KOPT-K1 (cell line): ENCODE measurements around the gene MIEF1.
A peak's percentile ranks its signal among the peaks of the same experiment; 100 is the strongest.
"Not testable (repeated sequence)": the region's sequence is repeated elsewhere in the genome, so short reads cannot be mapped to it uniquely, and the experiment has no call there.

Experiments used
- H3K27ac ChIP-seq: fragments of 200-600 bp; sonication (generic); 2 replicates; pipeline ENCODE4 v1.5.1; 2016; ENCODE audit warnings: antibody characterized with exemption, mild to moderate bottlenecking, low read depth, low read length; ENCODE audit not compliant: poor library complexity, severe bottlenecking
- H3K36me3 ChIP-seq: fragments of 200-600 bp; sonication (generic); 2 replicates; pipeline ENCODE4 v1.5.1; 2017; ENCODE audit warnings: antibody characterized with exemption, mild to moderate bottlenecking, low read length, moderate library complexity; ENCODE audit not compliant: insufficient read depth
- H3K9me3 ChIP-seq: fragments of 200-600 bp; sonication (generic); 2 replicates; pipeline ENCODE4 v1.5.1; 2017; ENCODE audit warnings: antibody characterized with exemption, low read length, mild to moderate bottlenecking; ENCODE audit not compliant: insufficient read depth, poor library complexity, severe bottlenecking

MIEF1 gene

GRCh38 chr22:39493759-39494158 lies 8.3 kb upstream of the MIEF1 start:
- H3K9me3 ChIP-seq, result no peaks in the 10 kb centered on the region
- no peaks in the 10 kb centered on the region for H3K36me3 ChIP-seq
- no peak overlapping the region for H3K27ac ChIP-seq

GRCh38 chr22:39494471-39495120 lies 7.5 kb upstream of the MIEF1 start:
- Histone ChIP-seq H3K27ac (no peak overlapping the region), H3K9me3 (no peaks in the 10 kb centered on the region), H3K36me3 (no peaks in the 10 kb centered on the region)

DNA sequence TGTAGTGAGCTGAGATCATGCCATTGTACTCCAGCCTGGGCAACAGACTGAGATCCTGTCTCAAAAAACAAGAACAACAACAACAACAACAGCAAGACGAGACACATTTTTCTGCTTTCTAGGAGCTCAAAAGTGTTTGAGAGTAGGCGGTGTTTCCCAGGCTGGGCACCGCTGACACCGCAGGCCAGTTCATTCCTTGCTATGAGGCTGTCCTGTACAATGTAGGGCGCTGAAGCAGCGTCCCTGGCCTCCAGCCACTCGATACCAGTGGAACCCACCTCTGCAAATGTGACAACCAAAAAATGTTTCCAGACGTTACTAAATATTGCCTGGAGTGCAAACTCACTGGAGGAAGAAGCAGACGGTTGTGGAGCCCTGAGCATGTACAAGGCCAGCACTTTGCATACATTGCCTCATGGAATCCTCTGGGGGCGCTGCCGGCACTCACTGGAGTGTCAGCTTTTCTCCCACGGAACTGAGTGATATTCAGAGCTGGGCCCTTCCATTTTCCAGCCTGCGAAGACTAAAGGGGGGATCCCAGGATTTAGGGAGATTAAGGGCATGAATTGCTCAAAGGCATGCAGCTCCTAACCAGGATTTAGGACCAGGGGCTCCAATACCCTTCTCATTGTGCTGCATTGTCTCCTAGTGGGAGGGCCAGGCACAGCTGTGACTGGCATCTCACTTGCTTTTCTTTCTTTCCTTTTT lies 5.8 kb upstream of the MIEF1 start:
- H3K27ac ChIP-seq, result no peak overlapping the region
- no peaks in the 10 kb centered on the region for H3K36me3 ChIP-seq

GRCh38 chr22:39497429-39497828 lies 4.7 kb upstream of the MIEF1 start:
- Histone ChIP-seq H3K36me3 (no peaks in the 10 kb centered on the region), H3K27ac (no peak overlapping the region), H3K9me3 (no peaks in the 10 kb centered on the region)

More for the DNA sequence above, 5.8 kb upstream of the MIEF1 start:
- H3K9me3 ChIP-seq, result no peaks in the 10 kb centered on the region

DNA sequence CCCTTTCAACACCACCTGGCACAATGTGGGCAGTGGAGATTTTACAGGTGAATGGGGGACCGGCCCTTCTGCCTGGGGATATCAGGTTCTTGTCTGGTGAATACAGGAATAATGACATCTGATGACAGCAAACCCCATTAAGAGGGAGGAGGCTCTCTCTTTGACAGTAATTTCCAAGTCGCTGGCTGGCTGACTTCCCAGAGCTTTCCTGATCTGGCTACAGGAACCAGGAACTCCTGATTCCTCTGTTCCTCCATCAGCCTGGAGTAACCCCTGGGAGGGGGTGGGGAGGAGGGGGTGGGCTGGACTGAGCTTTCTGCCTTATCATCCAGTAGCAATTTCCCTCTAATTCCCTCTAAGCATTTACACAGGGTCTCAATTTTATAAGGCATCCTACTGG lies 3.7 kb upstream of the MIEF1 start:
- no peaks in the 10 kb centered on the region for H3K9me3 ChIP-seq

DNA sequence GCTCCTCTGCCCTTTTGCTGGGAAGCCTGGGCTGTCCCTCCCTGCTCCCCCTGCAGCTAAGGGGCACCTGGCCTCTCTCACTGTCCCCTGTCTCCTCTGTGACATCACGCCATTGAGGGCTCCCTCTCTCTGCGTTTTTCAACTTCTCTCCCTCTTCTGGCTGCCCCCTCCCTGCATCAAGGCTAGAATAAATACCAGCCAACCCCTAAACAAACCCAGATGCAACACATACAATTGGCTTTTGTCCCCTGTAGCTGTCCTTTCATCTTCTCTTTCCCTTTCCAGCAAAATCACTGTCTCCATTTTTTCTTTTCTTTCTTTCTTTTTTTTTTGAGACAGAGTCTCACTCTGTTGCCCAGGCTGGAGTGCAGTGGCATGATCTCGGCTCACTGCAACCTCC lies 3.3 kb upstream of the MIEF1 start:
- Histone ChIP-seq H3K27ac (no peak overlapping the region), H3K9me3 (no peaks in the 10 kb centered on the region), H3K36me3 (peaks cover 3% of the 10 kb centered on the region)

More for the DNA sequence above, 3.7 kb upstream of the MIEF1 start:
- H3K27ac ChIP-seq, result no peak overlapping the region
- H3K36me3 ChIP-seq, result no peaks in the 10 kb centered on the region

DNA sequence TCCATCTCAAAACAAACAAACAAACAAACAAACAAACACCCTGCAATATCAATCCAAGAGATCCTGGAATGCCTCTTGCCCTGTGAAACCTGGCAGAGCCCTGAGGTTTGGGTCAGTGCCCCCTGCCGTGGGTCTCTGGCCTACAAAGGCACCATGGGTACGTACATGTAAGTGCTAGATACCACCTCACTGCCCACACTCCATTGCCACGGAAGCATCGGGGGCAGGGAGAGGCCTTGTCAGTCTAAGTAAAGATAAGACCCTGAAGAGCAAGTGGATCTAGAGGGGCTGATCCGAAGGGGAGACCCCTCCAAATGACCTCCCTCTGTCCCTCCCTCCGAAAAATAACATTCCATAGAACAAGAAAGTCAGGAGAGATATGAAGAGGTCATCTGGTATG lies 2.0 kb upstream of the MIEF1 start:
- Histone ChIP-seq H3K36me3 (peaks cover 16% of the 10 kb centered on the region), H3K27ac (no peak overlapping the region), H3K9me3 (no peaks in the 10 kb centered on the region)

DNA sequence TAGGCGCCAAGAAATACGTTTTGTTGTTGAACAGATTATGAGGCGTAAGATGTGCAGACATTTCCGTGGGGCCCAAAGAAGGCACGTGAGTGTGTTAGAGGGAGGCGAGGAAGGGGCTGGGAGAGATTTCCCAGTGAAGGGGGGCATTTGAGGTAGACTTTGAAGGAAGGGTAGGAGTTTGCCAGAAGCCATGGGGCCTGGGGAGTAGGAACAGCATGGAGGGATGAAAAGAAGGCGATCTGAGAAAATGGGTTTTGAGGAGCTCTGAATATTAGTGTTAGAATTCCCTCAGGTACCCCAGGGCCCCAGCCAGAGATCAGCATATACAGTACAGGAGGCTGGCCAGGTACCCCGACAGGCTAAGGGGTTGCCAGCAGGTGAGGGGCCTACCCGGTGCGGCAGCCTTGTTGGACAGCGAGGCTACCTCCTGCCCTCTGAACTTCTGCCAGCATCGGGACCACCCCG lies 414 bp upstream of the MIEF1 start:
- Histone ChIP-seq H3K9me3 (no peaks in the 10 kb centered on the region), H3K36me3 (peaks cover 32% of the 10 kb centered on the region), H3K27ac (peak overlapping the region; percentile 65)

- H3K27ac ChIP-seq, result peak overlapping the region; percentile 65
These were observed 809 bp downstream of the MIEF1 start for GRCh38 chr22:39502789-39503409.

DNA sequence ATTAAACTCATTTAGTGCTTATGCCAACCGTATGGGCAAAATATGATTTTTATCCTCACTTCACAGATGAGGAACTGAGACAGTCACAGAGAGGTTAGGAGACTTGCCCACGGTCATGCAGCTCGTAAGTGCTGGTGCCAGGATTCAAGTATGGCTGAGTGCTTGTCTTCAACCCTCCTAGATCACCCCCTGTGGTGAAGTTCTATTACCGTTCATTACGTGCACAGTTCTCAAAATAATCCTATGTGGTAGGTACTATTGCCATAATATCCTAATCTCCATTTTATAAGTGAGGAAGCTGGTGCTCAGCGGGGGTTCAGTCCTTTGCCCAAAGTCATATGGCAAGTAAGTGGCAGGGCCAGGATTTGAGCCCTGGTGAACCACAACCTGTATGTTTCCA lies 1.5 kb downstream of the MIEF1 start:
- no peaks in the 10 kb centered on the region for H3K9me3 ChIP-seq
- peak overlapping the region; percentile 65 for H3K27ac ChIP-seq
- H3K36me3 ChIP-seq, result peaks cover 50% of the 10 kb centered on the region

More at GRCh38 chr22:39502789-39503409, 809 bp downstream of the MIEF1 start:
- peaks cover 43% of the 10 kb centered on the region for H3K36me3 ChIP-seq
- no peaks in the 10 kb centered on the region for H3K9me3 ChIP-seq

- Histone ChIP-seq H3K36me3 (peaks cover 54% of the 10 kb centered on the region), H3K27ac (no peak overlapping the region), H3K9me3 (no peaks in the 10 kb centered on the region)
These were observed 2.0 kb downstream of the MIEF1 start for GRCh38 chr22:39504071-39504470.

GRCh38 chr22:39507021-39507420 lies 4.9 kb downstream of the MIEF1 start:
- H3K27ac ChIP-seq, H3K9me3 ChIP-seq: not testable (repeated sequence)
- peaks cover 84% of the 10 kb centered on the region for H3K36me3 ChIP-seq

DNA sequence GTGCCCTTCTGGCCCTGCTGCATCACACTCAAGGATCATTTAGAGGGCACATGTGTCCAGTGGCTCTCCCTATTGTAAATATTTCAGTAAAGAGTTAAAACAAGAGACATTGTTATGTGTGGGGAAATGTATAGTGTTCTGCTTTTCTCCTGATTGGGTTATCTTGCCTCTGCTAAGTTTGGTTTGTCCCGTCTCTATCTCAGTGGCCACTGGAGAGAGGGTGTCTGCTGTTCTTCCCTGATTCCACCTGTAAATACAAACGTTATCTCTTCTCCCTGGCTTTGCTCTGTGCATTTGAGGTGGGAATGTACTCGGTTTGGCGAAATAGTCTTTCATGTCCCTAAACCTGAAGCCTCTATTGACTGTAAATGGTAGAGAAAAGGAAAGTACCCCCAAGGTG lies 6.3 kb downstream of the MIEF1 start:
- Histone ChIP-seq H3K9me3 (no peaks in the 10 kb centered on the region), H3K36me3 (peaks cover 98% of the 10 kb centered on the region), H3K27ac (no peak overlapping the region)

- peaks cover 99% of the 10 kb centered on the region for H3K36me3 ChIP-seq
- H3K27ac ChIP-seq, result no peak overlapping the region
- no peaks in the 10 kb centered on the region for H3K9me3 ChIP-seq
These were observed 8.5 kb downstream of the MIEF1 start for GRCh38 chr22:39510529-39511149.

- Histone ChIP-seq H3K9me3 (no peaks in the 10 kb centered on the region), H3K27ac (no peak overlapping the region), H3K36me3 (peaks cover 99% of the 10 kb centered on the region)
These were observed 9.1 kb downstream of the MIEF1 start for GRCh38 chr22:39511226-39511625.
